ENCODE results near the gene LTV1.

Gene LTV1

GRCh38 chr6:143882401-143882930 lies 39.3 kb downstream of the LTV1 start:
- DNase-seq (ENCODE audit: extremely low spot score, insufficient read length, low read depth) (no peak), FAIRE-seq (no peak)

GRCh38 chr6:143884216-143884900 lies 41.2 kb downstream of the LTV1 start:
- no peak for FAIRE-seq

GRCh38 chr6:143885116-143885515 lies 42.0 kb downstream of the LTV1 start:
- FAIRE-seq (no peak), DNase-seq (ENCODE audit: extremely low spot score, insufficient read length, low read depth) (no peak)

More at GRCh38 chr6:143884216-143884900, 41.2 kb downstream of the LTV1 start:
- no peak for DNase-seq (ENCODE audit: extremely low spot score, insufficient read length, low read depth)

- no peak for DNase-seq (ENCODE audit: extremely low spot score, insufficient read length, low read depth)
- no peak for FAIRE-seq
Observed at GRCh38 chr6:143894655-143895054, 51.5 kb downstream of the LTV1 start.

GRCh38 chr6:143896126-143896860 lies 53.2 kb downstream of the LTV1 start:
- no peak for FAIRE-seq
- DNase-seq (ENCODE audit: extremely low spot score, insufficient read length, low read depth), result no peak

GRCh38 chr6:143900358-143900757 lies 57.2 kb downstream of the LTV1 start:
- DNase-seq (ENCODE audit: extremely low spot score, insufficient read length, low read depth) (no peak), FAIRE-seq (no peak)

GRCh38 chr6:143901885-143902750 lies 59.0 kb downstream of the LTV1 start:
- FAIRE-seq (peak; percentile 83), DNase-seq (ENCODE audit: extremely low spot score, insufficient read length, low read depth) (peak; percentile 20)

- FAIRE-seq (no peak), DNase-seq (ENCODE audit: extremely low spot score, insufficient read length, low read depth) (no peak)
Observed at GRCh38 chr6:143902827-143903226, 59.7 kb downstream of the LTV1 start.

GRCh38 chr6:143911028-143911427 lies 67.9 kb downstream of the LTV1 start:
- no peak for DNase-seq (ENCODE audit: extremely low spot score, insufficient read length, low read depth)
- FAIRE-seq, result no peak

- FAIRE-seq (no peak), DNase-seq (ENCODE audit: extremely low spot score, insufficient read length, low read depth) (no peak)
Observed at GRCh38 chr6:143912671-143913070, 69.5 kb downstream of the LTV1 start.

All from GM18507 (cell line).